Upper lobe of right lung (tissue), 1 donor: ENCODE data around the gene SLC2A6. TPM values are rescaled to one million over a fixed set of nuclear protein-coding genes. Genes with fewer than 3 reads are reported as not detected.
"Not testable (repeated sequence)": the region's sequence is repeated elsewhere in the genome, so short reads cannot be mapped to it uniquely, and the experiment has no call there.

Experiments used
- ATAC-seq: fragments of 200-7000 bp; cut with Tn5 transposase; one replicate; pipeline ENCODE4 v1.9.1; 2020; ENCODE audit warnings: mild to moderate bottlenecking, moderate library complexity
- DNase-seq: peaks from one replicate; pipeline ENCODE4 v3.0.0-alpha.2; 2020
- H3K27ac ChIP-seq: fragments of 200-600 bp; one replicate; pipeline ENCODE4 v1.8.0; 2022
- H3K27me3 ChIP-seq: fragments of 200-600 bp; one replicate; pipeline ENCODE4 v1.8.0; 2022; ENCODE audit warnings: mild to moderate bottlenecking
- H3K36me3 ChIP-seq: fragments of 200-600 bp; one replicate; pipeline ENCODE4 v1.8.0; 2022
- H3K4me1 ChIP-seq: fragments of 200-600 bp; one replicate; pipeline ENCODE4 v1.8.0; 2022
- H3K4me3 ChIP-seq: fragments of 200-600 bp; one replicate; pipeline ENCODE4 v1.8.0; 2022; ENCODE audit warnings: mild to moderate bottlenecking
- H3K9me3 ChIP-seq: fragments of 200-600 bp; one replicate; pipeline ENCODE4 v1.8.0; 2022
- intact Hi-C: fragments of 100-400 bp; cut with DNase I; formaldehyde crosslinking; loops from one replicate; pipeline ENCODE4 v1.11.0; 2022
- total RNA-seq: library from RNA; stranded (reverse); fragmentation: NEBNext Ultra II Directional; extraction: Animal tissue kit (Norgen Biotek cat#: 25700); gene quantifications from one replicate; pipeline ENCODE4 v1.2.1, GENCODE V29; 2021
- TF ChIP-seq, protein P1 (sequence below): fragments of 200-600 bp; IDR thresholded peaks from one replicate; pipeline ENCODE4 v1.8.0; 2022; ENCODE audit warnings: antibody characterized with exemption
- donor health status: DM: no; HTN: yes; CAD: no; lungs with severe emphysema.

Gene SLC2A6
- total RNA-seq, 1 donor from 2014 or later: 11.4 TPM

DNA sequence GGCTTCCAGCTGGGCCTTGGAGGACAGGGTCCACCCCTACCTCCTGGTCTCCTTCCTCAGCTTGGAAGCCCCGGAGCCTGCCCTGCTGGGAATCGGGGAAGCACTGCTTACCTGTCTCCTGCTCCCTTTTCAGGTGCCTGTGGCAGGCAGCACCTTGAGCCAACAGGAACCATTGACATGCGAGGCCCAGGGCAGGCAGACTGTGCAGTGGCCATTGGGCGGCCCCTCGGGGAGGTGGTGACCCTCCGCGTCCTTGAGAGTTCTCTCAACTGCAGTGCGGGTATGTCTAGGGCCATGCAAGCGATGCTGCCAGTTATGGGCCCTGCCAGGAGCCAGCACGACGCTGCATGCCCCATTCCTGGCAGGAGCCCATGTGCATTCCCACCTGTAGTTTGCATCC is 23.0 kb downstream of the SLC2A6 start:
- H3K27me3 ChIP-seq: no peaks in the 10 kb centered on the region
- H3K4me1 ChIP-seq: peaks cover 8% of the 10 kb centered on the region
- intact Hi-C loops: no loop called here
- no peak for DNase-seq
- no peaks in the 10 kb centered on the region for H3K36me3 ChIP-seq
- no peak overlapping the region for H3K27ac ChIP-seq
- no peaks in the 10 kb centered on the region for H3K9me3 ChIP-seq
- TF ChIP-seq, protein P1, sequence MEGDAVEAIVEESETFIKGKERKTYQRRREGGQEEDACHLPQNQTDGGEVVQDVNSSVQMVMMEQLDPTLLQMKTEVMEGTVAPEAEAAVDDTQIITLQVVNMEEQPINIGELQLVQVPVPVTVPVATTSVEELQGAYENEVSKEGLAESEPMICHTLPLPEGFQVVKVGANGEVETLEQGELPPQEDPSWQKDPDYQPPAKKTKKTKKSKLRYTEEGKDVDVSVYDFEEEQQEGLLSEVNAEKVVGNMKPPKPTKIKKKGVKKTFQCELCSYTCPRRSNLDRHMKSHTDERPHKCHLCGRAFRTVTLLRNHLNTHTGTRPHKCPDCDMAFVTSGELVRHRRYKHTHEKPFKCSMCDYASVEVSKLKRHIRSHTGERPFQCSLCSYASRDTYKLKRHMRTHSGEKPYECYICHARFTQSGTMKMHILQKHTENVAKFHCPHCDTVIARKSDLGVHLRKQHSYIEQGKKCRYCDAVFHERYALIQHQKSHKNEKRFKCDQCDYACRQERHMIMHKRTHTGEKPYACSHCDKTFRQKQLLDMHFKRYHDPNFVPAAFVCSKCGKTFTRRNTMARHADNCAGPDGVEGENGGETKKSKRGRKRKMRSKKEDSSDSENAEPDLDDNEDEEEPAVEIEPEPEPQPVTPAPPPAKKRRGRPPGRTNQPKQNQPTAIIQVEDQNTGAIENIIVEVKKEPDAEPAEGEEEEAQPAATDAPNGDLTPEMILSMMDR: no peak
- ATAC-seq: no peak
- no peak overlapping the region for H3K4me3 ChIP-seq

DNA sequence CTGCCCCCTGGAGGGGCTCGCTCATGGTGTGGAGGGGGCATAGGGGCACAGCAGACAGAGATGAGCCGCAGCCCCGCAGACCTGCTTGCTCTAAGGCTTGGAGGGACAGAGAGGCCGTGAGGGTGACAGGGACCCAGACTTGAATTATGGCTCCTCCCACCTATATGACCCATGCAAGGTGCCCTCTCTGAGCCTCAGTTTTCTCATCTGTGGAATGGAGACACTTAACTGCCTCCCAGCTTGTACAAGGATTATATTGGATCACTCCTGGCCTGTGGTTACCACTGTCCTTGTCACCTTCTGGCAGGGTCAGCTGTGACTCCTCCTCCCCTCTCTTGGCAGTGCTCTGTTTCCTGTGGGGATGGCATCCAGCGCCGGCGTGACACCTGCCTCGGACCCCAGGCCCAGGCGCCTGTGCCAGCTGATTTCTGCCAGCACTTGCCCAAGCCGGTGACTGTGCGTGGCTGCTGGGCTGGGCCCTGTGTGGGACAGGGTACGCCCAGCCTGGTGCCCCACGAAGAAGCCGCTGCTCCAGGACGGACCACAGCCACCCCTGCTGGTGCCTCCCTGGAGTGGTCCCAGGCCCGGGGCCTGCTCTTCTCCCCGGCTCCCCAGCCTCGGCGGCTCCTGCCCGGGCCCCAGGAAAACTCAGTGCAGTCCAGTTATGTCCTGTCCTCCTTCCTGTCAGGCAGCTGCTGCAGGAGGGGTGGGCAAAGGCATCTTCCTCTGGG is 23.8 kb downstream of the SLC2A6 start:
- ATAC-seq (no peak), DNase-seq (no peak)
- H3K4me3 ChIP-seq: no peak overlapping the region
- peaks cover 7% of the 10 kb centered on the region for H3K4me1 ChIP-seq
- intact Hi-C loops: no loop called here
- TF ChIP-seq, protein P1: no peak
- no peaks in the 10 kb centered on the region for H3K9me3 ChIP-seq
- H3K27me3 ChIP-seq: no peaks in the 10 kb centered on the region
- H3K36me3 ChIP-seq: no peaks in the 10 kb centered on the region
- H3K27ac ChIP-seq: no peak overlapping the region

DNA sequence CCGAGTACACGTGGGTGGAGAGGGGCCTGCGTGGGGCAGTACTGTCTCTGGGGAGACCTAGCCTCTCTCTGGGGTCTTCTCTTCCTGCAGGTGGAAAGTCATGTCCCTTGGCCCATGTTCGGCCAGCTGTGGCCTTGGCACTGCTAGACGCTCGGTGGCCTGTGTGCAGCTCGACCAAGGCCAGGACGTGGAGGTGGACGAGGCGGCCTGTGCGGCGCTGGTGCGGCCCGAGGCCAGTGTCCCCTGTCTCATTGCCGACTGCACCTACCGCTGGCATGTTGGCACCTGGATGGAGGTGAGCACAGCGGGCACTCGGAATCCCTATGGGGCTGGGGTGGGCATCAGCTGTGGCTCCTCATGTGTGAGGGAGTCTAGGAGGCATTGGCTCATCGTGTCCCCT is 24.6 kb downstream of the SLC2A6 start:
- Histone ChIP-seq H3K4me3 (no peak overlapping the region), H3K27me3 (no peaks in the 10 kb centered on the region), H3K4me1 (peaks cover 6% of the 10 kb centered on the region), H3K9me3 (no peaks in the 10 kb centered on the region), H3K27ac (no peak overlapping the region), H3K36me3 (no peaks in the 10 kb centered on the region)
- intact Hi-C loops: no loop called here
- ATAC-seq (no peak), DNase-seq (no peak)
- TF ChIP-seq, protein P1: no peak

DNA sequence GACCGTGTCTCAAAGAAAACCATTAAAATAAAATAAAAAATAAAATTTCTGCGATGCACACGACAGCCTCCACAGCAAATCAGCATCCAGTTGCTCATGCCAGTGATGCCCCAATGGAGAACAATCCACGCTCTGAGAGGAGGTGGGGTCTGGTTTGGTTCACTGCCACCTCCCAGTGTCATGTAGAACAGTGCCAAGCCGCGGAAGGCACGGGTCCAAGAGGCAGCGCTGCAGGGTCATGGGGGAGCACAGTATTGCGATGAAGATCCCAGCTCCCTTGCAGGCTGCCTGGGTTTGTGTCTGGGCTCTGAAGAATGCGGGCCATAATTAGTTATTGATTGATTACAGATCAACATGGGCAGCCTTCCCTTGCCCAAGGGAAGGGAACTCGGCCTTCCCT is 25.2 kb downstream of the SLC2A6 start:
- ATAC-seq (no peak), DNase-seq (no peak)
- intact Hi-C loops: no loop called here
- TF ChIP-seq, protein P1: no peak
- Histone ChIP-seq H3K27ac (no peak overlapping the region), H3K9me3 (no peaks in the 10 kb centered on the region), H3K4me3 (no peak overlapping the region), H3K36me3 (no peaks in the 10 kb centered on the region), H3K27me3 (no peaks in the 10 kb centered on the region), H3K4me1 (no peaks in the 10 kb centered on the region)

DNA sequence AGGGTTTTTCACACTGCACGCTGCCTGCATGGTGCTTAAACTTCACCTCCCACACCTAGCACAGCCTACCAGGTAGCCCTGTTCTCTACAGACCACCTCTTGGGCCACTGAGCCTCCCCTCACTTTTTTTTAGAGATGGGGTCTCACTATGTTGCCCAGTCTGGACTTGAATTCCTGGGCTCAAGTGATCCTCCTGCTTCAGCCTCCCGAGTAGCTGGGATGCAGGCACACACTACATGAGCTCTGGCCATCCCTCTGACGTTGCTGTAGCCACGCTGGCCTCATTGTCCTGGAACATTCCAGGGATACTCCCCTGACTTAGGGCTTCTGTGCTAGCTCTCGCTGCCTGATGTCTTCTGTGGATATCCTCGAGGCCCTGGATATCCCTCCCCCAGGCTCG is 26.3 kb downstream of the SLC2A6 start:
- intact Hi-C loops: no loop called here
- ATAC-seq: no peak

DNA sequence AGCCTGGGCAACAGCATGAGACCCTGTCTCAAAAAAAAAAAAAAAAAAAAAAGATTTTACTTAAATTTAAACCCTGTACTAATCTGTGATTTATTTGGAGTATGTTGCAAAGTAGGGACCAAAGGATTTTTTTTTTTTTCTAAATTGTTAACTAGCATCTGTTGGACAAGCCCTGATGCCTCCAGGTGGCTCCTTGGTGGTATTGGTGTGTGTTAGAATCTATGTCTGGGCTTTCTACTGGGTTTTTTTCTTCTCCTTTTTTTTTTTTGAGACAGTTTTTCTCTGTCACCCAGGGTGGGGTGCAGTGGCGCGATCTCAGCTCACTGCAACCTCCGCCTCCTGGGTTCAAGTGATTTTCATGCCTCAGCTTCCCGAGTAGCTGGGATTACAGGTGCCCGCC is 27.0 kb downstream of the SLC2A6 start:
- DNase-seq, H3K27me3 ChIP-seq, H3K4me1 ChIP-seq, H3K27ac ChIP-seq, H3K4me3 ChIP-seq, ATAC-seq, H3K36me3 ChIP-seq, intact Hi-C loops, H3K9me3 ChIP-seq: not testable (repeated sequence)

More for the DNA sequence above, 26.3 kb downstream of the SLC2A6 start:
- no peak overlapping the region for H3K27ac ChIP-seq
- H3K4me3 ChIP-seq: no peak overlapping the region
- no peaks in the 10 kb centered on the region for H3K36me3 ChIP-seq
- DNase-seq: no peak
- no peaks in the 10 kb centered on the region for H3K27me3 ChIP-seq
- TF ChIP-seq, protein P1: no peak
- H3K9me3 ChIP-seq: no peaks in the 10 kb centered on the region
- no peaks in the 10 kb centered on the region for H3K4me1 ChIP-seq
